ENCODE results near the gene SLC9C2.
"Not testable (repeated sequence)": the region's sequence is repeated elsewhere in the genome, so short reads cannot be mapped to it uniquely, and the experiment has no call there.

Gene SLC9C2

GRCh38 chr1:173581383-173582079 lies 21.3 kb downstream of the SLC9C2 start:
- DNase-seq, result no peak

DNA sequence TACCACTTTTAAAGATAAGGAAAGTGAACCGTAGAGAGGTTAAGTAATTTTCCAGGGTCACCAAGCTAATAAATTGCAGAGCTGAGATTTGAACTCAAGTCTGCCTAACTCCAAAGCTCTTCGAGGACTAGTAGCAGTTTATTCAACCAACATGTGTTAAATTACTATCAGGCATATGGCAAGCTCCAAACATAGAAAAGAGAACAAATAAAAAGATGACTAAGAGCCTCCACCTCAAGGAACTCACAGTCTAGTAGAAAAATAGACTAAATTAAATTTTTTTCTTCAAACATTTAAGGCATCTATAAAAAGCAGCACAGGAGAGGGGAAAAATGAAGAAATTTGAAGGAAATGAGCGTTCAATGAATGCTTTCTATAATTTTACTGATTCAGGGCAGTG lies 22.2 kb downstream of the SLC9C2 start:
- DNase-seq, result no peak

- DNase-seq, result no peak
Measured at GRCh38 chr1:173580071-173580470, 22.8 kb downstream of the SLC9C2 start.

- no peak for DNase-seq
Measured at GRCh38 chr1:173573596-173573995, 29.3 kb downstream of the SLC9C2 start.

- DNase-seq, result no peak
Measured at GRCh38 chr1:173572201-173572873, 30.5 kb downstream of the SLC9C2 start.

DNA sequence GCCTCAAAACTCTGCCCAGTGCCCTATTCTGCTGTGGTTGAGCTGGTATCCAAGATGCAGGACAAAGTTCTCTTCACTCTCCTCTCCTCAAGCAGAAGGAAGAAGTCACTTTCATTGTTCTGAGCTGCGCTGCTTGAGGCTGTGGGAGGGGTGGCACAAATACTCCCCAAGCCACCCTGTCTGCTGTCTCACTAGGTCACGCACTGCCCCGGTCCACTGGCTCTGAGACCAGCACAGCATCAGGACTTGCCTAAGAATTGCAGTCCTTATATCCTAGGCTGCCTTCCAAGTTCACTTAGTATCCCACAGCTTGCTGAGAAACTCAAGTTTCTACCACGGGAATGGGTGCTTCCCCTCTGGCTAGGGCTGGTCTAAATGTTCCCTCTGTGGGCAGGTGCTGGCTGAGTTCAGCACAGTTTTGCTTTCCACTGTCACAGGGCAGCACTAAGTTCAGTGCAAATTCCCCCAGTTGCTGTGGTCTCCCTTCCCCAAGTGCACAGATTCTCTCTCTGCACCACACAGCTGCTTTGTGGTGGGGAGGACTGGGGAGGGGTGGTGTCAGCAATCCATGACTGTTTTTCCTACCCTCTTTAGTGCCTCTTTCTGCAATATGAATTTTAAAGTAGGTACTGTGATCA lies 32.4 kb downstream of the SLC9C2 start:
- no peak for DNase-seq

- no peak for DNase-seq
Measured at GRCh38 chr1:173568483-173568882, 34.4 kb downstream of the SLC9C2 start.

DNA sequence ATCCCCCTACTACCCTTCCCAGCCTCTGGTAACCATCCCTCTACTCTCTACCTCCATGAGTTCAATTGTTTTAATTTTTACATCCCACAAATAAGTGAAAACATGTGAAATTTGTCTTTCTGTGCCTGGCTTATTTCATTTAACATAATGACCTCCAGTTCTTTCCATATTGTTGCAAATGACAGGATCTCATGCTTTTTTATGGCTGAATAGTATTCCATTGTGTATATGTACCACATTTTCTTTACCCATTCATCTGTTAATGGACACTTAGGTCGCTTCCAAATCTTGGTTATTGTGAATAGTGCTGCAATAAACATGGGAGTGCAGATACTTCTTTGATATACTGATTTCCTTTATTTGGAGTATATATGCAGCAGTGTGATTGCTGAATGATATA lies 39.0 kb downstream of the SLC9C2 start:
- DNase-seq, result not testable (repeated sequence)

DNA sequence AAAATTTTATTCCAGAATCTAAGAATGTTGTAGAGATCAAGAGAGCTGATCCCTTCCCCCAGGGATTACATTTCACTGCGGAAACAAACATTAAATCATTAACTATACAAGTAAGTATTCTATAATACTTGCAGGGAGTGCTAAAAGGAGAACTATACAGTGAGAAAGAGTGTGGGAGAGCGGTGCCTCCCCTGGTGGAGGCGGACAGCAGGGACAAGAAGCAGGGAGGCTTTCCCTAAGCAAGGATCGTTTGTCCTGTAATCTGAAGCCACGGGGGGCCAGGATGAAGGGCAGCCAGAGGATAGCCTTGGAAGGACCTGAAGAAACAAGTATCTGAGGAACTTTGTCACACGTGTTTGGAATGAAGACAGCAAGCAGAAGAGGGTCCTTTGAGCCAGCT lies 40.1 kb downstream of the SLC9C2 start:
- no peak for DNase-seq

DNA sequence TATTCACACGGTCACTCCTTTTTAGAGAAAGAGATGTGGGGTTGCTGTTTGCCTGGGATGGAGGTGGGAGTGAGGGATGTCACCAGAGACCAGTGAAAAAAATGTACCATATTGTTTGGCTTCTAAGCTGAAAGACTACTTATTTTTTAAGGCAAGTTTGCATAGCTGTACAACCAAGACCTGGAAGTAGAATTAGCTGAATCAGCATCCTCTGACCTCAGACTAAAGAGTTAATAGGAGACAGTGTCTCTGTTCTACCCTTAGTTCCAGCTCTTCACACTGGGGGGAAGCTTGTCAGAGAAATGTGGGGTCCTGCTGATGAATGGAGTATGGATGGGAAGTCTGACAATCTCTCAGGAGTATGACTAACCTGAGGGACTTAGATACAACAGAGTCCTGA lies 41.6 kb downstream of the SLC9C2 start:
- no peak for DNase-seq

DNA sequence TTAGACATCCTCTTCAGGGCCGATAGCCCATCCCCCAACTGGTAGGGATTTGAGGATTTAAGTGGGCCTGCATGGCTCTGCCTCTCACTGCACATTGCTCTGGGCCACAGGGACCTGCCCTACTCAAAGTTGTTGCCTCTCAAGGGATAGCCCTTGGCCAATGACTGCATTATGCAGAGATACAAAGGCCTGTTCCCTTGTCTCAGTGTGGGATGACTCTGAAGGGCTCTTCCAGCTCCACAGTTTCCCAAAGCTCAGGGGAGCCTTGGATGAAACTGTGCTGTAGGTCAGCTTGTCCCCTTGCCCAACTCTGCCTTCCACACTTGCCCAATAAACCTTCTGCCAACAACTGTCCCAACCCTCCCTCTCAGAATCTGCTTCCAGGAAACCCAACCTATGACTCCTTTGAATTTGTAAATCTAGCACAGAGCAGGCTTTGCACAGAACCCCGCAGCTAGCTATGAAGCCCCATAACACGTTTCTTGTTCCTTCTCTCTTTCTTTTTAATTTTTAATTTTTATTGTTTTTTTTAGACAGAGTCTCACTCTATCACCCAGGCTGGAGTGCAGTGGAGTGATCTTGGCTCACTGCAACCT lies 42.5 kb downstream of the SLC9C2 start:
- no peak for DNase-seq

DNA sequence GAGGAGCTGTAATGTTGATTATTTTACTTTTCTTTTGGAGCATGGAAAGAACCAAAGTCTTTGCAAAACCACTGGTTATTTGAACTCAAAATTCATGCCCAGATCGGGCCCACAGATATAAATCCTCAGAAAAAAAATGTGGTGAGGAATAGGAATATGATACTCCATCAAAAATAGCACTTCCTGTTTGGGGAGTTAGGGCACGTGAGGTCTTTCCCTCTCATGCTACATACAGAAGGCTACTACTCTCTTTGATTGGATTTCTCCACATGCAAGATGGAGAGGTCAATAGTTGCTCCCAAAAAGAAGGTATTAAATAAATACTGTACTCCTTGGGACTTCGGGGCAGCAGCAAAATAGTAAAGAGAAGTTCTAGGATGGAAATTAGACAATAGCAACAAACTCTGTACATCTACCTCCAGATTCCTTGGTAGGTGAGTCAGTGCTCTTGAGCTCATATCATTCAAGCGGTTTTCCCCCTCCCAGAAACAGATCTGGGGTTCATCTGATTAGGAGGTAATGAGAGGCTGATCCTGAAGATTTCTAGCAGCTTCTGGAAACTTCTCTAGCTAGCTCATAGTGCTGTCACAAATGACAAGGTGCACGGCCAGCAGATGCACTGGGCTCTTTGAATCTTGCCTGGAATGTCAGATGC lies 47.1 kb downstream of the SLC9C2 start:
- DNase-seq, result no peak

- DNase-seq, result no peak
Measured at GRCh38 chr1:173554541-173555250, 48.2 kb downstream of the SLC9C2 start.

DNA sequence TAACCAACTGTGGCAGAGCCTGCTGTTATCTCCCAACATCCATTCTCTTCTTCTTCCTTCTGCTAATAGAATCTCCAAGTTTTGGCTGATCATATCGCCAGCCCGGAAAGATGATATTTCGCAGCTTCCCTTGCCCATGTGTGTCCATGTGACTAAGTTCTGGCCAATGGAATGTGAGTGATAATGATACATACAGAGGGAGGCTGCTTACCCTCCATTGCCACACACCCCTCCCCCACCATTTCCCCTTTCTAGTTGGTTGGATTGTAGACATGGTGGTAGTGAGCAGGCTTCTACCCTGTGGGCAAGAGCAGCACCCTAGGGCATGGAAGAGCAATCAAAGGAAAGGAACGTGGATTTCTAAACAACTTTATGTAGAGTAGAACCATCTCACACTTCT lies 48.8 kb downstream of the SLC9C2 start:
- DNase-seq, result no peak

DNA sequence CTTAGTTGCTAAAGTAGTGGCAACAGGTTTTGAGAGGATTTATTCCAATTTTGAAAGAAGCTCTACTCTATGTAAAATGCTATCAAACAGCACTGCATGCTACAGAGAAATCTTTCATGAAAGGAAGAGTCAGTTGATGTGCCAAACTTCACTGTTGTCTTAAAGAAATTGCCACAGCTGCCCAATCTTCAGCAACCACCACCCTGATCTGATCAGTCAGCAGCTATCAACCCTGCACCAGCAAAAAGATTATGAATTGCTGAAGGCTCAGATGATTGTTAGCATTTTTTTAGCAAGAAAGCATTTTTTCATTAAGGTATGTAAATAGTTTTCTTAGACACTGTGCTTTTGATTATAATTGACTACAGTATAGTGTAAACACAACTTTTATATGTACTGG lies 49.6 kb downstream of the SLC9C2 start:
- no peak for DNase-seq

DNA sequence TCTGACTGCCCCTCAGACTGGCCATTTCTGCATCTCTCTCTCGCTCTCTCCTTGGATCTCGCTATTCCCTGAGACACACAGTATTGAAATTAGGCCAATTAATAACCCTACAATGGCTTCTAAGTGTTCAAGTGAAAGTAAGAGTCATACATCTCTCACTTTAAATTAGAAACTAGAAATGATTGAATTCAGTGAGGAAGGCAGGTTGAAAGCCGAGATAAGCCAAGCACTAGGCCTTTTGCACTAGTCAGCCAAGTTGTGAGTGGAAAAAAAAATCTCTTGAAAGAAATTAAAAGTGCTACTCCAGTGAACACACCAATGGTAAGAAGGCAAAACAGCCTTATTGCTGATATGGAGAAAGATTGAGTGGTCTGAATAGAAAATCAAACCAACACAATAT lies 51.2 kb downstream of the SLC9C2 start:
- DNase-seq, result no peak

GRCh38 chr1:173549813-173550212 lies 53.1 kb downstream of the SLC9C2 start:
- no peak for DNase-seq

DNA sequence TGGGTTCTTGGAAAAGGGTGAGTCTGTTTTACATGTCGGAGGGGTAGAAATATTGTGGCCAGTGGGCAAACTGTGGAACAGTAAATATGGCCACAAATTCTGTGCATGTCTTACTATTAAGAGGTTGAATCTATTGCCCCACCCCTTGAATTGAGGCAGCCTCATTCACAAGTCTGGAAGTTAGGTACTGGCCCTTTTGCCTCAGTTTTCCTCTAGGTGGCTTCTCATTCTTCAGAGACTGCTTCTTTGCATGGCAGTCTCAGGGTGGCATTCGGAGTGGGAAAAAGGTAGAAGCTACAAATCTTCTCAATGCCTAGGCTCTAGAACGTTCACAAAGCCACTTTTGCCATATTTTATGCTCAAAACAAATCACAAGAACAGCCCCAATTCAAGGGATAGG lies 57.2 kb downstream of the SLC9C2 start:
- DNase-seq, result no peak

- no peak for DNase-seq
Measured at GRCh38 chr1:173536223-173536622, 66.6 kb downstream of the SLC9C2 start.

DNA sequence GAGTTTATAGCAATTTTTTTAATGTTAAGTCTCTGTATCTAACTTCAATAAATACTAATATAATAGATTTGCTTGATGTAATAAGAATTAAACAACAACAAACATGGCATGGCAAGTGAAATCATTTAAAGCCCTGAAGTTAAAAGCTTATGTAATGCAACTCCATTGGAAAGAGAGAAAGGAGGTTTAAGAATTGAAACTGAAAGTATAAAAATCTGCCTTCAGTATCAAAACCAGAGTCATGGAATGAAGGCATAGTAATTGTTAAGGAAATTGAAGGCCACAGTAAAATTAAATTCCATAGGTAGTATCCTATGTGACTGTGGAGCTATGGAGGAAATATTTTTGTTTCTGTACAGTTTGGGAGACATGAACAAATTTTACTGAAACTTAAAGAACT lies 70.6 kb downstream of the SLC9C2 start:
- no peak for DNase-seq

- no peak for DNase-seq
Measured at GRCh38 chr1:173530795-173531693, 71.8 kb downstream of the SLC9C2 start.

- no peak for DNase-seq
Measured at GRCh38 chr1:173529106-173529505, 73.8 kb downstream of the SLC9C2 start.

Data from NCI-H2171 treated with DMSO at 0.1 percent for 48 hours (cell line).